Stomach (tissue), 9 donors: ENCODE results near the gene AUTS2. TPM values are rescaled to one million over a fixed set of nuclear protein-coding genes. Genes with fewer than 3 reads are reported as not detected.

Experiments
- DNase-seq, 2 donors: peaks; one replicate each; pipeline versions ENCODE4 v3.0.0 to v3.0.0-alpha.2; 2013 to 2019
- H3K27ac ChIP-seq, 5 donors: fragments of 200-600 bp in 4 of 5; sonication (generic) in 4 of 5; one replicate each; pipeline ENCODE4 v1.5.1; 2013 to 2019; ENCODE audit warnings: mild to moderate bottlenecking in 1 of 5, moderate library complexity in 1 of 5
- H3K27me3 ChIP-seq, 3 donors: fragments of 200-600 bp; sonication (generic); one replicate each; pipeline ENCODE4 v1.5.1; 2017 to 2019; ENCODE audit warnings: mixed run types in 1 of 3
- H3K36me3 ChIP-seq, 4 donors: fragments of 200-600 bp; sonication (generic); 1 replicate in 3 of 4; 2 replicates in 1 of 4; pipeline ENCODE4 v1.5.1; 2016 to 2019
- H3K4me1 ChIP-seq, 4 donors: fragments of 200-600 bp; sonication (generic); one replicate each; pipeline ENCODE4 v1.5.1; 2016 to 2019
- H3K4me3 ChIP-seq, 4 donors: fragments of 200-600 bp; sonication (generic) in 3 of 4; one replicate each; pipeline ENCODE4 v1.5.1; 2016 to 2019; ENCODE audit warnings: mild to moderate bottlenecking in 1 of 4
- H3K9me3 ChIP-seq, 4 donors: fragments of 200-600 bp; sonication (generic); one replicate each; pipeline ENCODE4 v1.5.1; 2016 to 2019
- CTCF ChIP-seq, 7 experiments: fragments of 450-650 bp in 4 of 7; fragments of 200-600 bp in 3 of 7; sonication (generic) in 3 of 7; IDR thresholded peaks; one replicate each; pipeline ENCODE4 v1.5.1; 2016 to 2019; ENCODE audit warnings: antibody characterized with exemption in 7 of 7, control low read depth in 2 of 7, mild to moderate bottlenecking in 1 of 7
- EP300 ChIP-seq: sonication (generic); formaldehyde crosslinking; IDR thresholded peaks from one replicate; pipeline ENCODE4 v1.6.1; 2017; ENCODE audit warnings: antibody characterized with exemption
- POLR2A ChIP-seq, 4 donors: fragments of 450-650 bp; IDR thresholded peaks; one replicate each; pipeline ENCODE4 v1.6.1; 2016; ENCODE audit warnings: antibody characterized with exemption in 4 of 4, control low read depth in 2 of 4, mild to moderate bottlenecking in 1 of 4, moderate library complexity in 1 of 4
- POLR2AphosphoS5 ChIP-seq, 3 donors: sonication (generic); formaldehyde crosslinking; IDR thresholded peaks; one replicate each; pipeline ENCODE4 v1.6.1; 2016; ENCODE audit warnings: antibody characterized with exemption in 3 of 3
- WGBS, 5 donors: extraction: QIAGEN DNeasy Blood & Tissue Kit in 3 of 5; methylation state at CpG; one replicate each; pipeline versions ENCODE4 v1.1.5 to v1.1.7; 2013 to 2018; 5-methylcytosine and 5-hydroxymethylcytosine counted together
- intact Hi-C: fragments of 100-400 bp; cut with DNase I; formaldehyde crosslinking; loops from one replicate; pipeline ENCODE4 v1.15.1; 2023; ENCODE audit warnings: low total_unique reads
- polyA plus RNA-seq, 3 donors: library from polyadenylated mRNA; stranded (reverse); fragments of 200-250 nt; gene quantifications; one replicate each; pipeline ENCODE4 v1.2.3, GENCODE V29; 2013
- total RNA-seq, 5 donors: library from RNA; depleted of rRNA; stranded (reverse); fragments of >200 nt; gene quantifications; one replicate each; pipeline versions ENCODE4 v1.1.0 to v1.2.3, GENCODE V29; 2014 to 2016
- donor health status: healthy with polysubstance abuse.
- donor health status: Bipolar disorder and iron deficiency.
- donor health status: healthy.

AUTS2 gene
- total and polyA plus RNA-seq, 8 donors: 3.8 to 90.3 (median 38.1) TPM

DNA sequence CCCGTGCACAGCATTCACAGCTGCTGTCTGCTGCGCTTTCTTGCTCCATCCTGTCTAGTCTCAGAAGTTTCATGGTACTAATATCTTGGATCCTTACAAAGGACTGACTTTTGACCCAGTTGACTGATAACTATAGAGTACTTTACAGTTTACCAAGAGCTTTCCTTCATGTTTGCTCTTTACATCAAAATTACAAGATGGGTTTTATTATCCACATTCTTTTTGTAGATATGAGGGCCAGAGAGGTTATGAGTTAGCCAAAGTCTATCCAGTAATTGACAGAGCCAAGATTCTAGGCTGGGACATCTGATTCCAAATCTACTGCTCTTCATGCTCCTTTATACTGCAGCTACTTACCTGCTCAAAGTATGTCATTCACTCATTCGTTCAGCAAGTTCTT, 218.2 kb downstream of the AUTS2 start:
- no peaks in the 10 kb centered on the region for H3K9me3 ChIP-seq
- TF ChIP-seq CTCF (IDR thresholded peaks at IDR 0.05): no peak
- no peak for TF ChIP-seq POLR2AphosphoS5 (IDR thresholded peaks at IDR 0.05)
- no peak for TF ChIP-seq EP300
- intact Hi-C loops: no loop called here
- H3K4me1 ChIP-seq: peaks cover 0 to 20% (median 5%) of the 10 kb centered on the region in 4 donors
- H3K4me3 ChIP-seq: no peak overlapping the region
- DNase-seq: no peak
- no peaks in the 10 kb centered on the region for H3K36me3 ChIP-seq
- no peaks in the 10 kb centered on the region for H3K27me3 ChIP-seq
- no peak overlapping the region for H3K27ac ChIP-seq
- WGBS, 5 donors: 91 to 95% (median 93%) methylated on average over 3 of the region's 3 CpGs

DNA sequence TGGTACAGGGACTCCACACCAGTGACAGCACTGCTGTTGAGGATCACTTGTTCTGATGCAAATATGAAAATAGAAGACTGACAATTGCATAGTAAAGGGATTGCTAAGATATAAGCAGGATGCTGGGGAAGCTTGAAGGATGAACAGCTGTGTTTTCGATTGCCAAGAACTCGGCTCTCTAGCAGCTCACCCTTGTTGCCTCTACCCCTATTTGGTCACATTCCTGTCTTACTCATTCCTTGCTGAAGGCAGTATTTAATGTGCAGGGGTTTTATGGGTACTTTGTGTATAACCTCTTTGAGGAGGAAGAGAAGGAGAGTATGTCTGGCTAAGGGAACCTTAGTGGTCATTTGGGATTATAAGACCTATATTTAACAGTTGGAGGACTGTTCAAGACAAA, 218.8 kb downstream of the AUTS2 start:
- Histone ChIP-seq H3K27ac (no peak overlapping the region), H3K9me3 (no peaks in the 10 kb centered on the region), H3K27me3 (no peaks in the 10 kb centered on the region), H3K36me3 (no peaks in the 10 kb centered on the region), H3K4me3 (no peak overlapping the region), H3K4me1 (peaks cover 0 to 20% (median 5%) of the 10 kb centered on the region in 4 donors)
- WGBS, 5 donors: 54 to 82% (median 80%) methylated on average over 2 of the region's 2 CpGs
- peak in 1 of 2 donors; percentile 37 for DNase-seq
- intact Hi-C loops: no loop called here
- TF ChIP-seq POLR2AphosphoS5 (IDR thresholded peaks at IDR 0.05) (no peak), CTCF (IDR thresholded peaks at IDR 0.05) (no peak)

DNA sequence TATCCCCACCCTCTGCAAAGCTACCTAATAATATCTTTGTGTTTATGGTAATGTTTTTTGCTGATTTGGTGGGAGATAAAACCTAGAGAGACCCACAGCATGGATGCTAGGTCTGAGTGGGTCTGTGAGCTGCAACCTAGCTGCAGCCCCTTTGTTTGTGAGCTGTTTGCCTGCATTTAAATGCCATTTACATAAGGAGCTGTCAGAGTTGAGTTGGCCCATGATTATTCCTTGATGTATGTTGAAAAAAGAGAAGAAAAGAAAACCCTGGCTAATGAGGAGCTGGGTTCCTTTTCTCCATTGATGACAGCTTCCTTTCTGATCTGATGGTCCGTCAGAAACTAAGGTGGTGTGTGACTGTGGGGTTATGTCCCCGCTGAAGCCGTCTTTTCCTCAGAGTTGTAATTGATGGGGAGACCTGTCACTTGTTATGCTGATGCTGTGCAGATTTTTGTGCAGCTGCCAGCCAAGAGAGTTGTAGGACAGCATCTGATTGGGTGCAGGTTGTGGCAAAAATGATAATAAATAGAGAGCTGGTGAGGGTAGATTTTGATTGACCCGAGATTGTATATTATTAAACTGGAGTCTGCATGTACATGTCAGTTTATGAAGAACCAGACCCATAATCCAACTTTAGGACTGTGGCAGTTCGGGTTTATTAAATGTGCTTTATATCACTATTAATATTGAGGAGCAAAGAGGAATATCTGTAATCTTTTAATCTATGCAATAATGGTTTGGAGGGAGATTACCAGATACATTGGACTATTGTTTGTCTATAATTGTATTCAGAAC, 219.8 kb downstream of the AUTS2 start:
- DNase-seq: no peak
- TF ChIP-seq CTCF (IDR thresholded peaks at IDR 0.05): no peak
- no peak for TF ChIP-seq EP300
- TF ChIP-seq POLR2AphosphoS5 (IDR thresholded peaks at IDR 0.05): no peak
- no peak for TF ChIP-seq POLR2A (IDR thresholded peaks at IDR 0.05)
- Histone ChIP-seq H3K36me3 (no peaks in the 10 kb centered on the region), H3K9me3 (no peaks in the 10 kb centered on the region), H3K27ac (no peak overlapping the region), H3K27me3 (no peaks in the 10 kb centered on the region), H3K4me3 (no peak overlapping the region), H3K4me1 (peaks cover 0 to 20% (median 5%) of the 10 kb centered on the region in 4 donors)
- intact Hi-C loops: no loop called here
- WGBS, 5 donors: 82 to 90% (median 84%) methylated on average over 5 of the region's 5 CpGs

DNA sequence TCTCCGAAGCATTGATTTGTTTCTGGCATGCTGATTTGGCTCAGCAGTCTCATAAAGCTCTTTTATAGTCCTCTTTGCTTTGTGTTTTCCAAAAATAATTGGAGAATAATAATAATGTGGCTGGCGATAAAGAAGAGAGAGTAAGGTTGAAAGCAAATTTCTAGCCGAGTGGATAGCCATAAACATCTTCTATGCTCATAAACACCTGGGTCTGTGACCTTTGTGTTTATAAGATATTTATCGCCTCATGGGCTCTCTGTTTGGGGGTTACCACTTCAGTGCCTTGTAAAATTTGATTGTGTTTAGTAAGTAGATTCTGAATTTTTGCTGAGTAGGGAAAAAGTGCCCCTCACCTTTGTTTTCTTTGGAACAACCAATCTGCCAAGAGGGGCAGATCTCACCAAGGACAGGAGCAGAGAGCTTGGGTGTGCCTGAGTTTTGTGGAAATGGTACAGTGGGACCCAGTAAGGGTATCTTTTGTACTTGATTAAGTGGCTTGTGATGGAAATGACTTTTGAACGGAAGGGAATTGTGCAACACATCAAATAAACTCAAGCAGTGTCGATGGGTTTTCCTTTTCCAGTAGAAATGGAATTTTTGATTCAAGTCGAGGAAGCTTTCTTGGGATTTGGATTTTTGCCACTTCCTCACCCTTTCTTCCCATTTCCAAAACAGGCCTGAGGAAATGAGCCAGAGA, 220.5 kb downstream of the AUTS2 start:
- H3K27me3 ChIP-seq: no peaks in the 10 kb centered on the region
- peaks cover 0 to 16% (median 5%) of the 10 kb centered on the region in 4 donors for H3K4me1 ChIP-seq
- no peak for DNase-seq
- no peak overlapping the region for H3K4me3 ChIP-seq
- H3K36me3 ChIP-seq: no peaks in the 10 kb centered on the region
- no peak for TF ChIP-seq CTCF (IDR thresholded peaks at IDR 0.05)
- no peak for TF ChIP-seq EP300
- no peak for TF ChIP-seq POLR2A (IDR thresholded peaks at IDR 0.05)
- TF ChIP-seq POLR2AphosphoS5 (IDR thresholded peaks at IDR 0.05): no peak
- no peaks in the 10 kb centered on the region for H3K9me3 ChIP-seq
- intact Hi-C loops: no loop called here
- 76 to 85% (median 82%) methylated on average over 7 of the region's 7 CpGs for WGBS, 5 donors
- no peak overlapping the region for H3K27ac ChIP-seq
